Activated T-cell treated with anti-CD3 and anti-CD28 coated beads, Interleukin-2, amount 50 U/mL, for 48 hours (primary cell): ENCODE measurements around the gene SH3TC1.
A peak's percentile ranks its signal among the peaks of the same experiment; 100 is the strongest.

Experiments
- DNase-seq, 2 experiments: peaks; one replicate each; pipeline ENCODE4 v3.0.0-alpha.2; 2020

Gene SH3TC1

DNA sequence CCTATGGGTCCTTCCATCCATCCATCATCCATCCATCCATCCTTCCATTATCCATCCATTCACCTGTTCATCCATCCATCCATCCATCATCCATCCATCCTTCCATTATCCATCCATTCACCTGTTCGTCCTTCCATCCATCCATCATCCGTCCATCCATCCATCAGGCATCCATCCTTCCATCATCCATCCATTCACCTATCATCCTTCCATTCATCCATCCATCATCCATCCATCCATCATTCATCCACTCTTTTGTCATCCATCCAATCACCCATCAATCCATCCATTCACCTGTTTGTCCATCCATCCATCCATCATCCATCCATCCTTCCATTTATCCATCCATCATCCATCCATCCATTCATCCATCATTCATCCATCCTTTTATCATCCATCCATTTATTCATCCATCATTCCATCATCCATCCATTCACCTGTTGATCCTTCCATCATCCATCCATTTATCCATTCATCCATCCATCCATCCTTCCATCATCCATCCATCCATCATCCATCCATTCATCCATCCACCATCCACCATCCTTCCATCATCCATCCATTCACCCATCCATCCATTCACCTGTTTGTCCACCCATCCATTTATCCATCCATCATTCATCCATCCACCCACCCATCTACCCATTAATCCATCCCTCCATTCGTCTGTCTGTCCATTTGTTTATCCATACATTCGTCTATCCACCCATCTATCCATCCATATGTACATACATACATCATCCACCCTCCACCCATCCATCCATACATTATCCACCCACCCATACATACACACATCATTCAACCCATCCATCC is 34.8 kb downstream of the SH3TC1 start:
- DNase-seq: no peak

DNA sequence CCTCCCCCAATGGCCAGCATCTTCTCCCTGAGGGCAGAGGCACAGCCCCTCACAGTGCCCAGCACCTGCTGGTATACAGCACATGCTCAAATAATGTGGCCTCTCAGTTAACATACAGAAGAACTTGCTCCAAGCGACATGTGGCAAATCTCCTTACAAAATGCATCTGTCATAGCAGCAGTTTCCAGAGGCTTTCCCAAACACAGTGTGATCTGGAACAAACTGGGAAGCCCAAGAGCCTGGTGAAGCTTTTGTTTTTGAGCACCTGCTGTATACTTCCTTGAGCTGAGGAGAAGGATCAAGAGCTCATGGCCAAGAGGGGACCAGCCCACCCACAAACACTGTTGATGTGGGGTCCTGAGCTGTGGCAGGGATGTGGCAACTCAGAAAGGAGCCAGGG is 35.6 kb downstream of the SH3TC1 start:
- DNase-seq: no peak

GRCh38 chr4:8235224-8235623 is 36.1 kb downstream of the SH3TC1 start:
- DNase-seq: no peak

GRCh38 chr4:8235686-8236085 is 36.6 kb downstream of the SH3TC1 start:
- DNase-seq: no peak

DNA sequence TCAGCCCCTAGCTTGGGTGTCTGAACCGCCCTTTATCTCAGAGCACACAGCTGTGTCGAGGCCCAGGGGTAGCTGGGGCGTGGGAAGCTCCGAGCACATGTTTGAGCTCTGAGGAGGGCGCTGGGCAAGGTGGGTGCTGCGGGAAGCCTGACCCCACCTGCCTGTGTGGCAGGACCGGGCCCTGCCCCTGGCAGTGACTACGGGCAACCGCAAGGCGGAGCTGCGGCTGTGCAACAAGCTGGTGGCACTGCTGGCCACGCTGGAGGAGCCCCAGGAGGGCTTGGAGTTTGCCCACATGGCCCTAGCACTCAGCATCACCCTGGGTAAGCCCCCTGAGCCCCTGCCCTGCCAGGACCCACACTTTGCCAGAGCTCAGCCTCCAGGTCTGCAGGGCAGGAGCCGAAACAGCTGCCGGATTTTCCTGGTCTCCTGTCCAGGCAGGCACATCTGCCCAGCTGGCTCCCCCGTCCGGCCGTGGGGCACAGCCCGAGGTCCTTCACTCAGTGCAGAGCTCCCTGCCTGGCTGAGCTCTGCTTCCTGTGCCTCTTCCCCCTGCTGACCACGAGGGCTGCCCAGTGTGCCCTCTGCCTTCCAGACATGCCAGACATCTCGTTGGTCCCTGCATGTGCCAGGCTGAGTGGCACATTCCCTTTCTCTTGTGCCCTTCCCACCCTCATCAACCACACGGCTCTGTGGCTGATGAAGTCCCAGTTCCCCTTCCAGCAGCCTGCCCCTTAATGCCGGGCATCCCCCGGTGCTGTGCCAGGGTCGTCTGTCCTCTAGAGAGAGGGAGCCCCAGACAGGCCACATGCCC is 37.2 kb downstream of the SH3TC1 start:
- DNase-seq: no peak

DNA sequence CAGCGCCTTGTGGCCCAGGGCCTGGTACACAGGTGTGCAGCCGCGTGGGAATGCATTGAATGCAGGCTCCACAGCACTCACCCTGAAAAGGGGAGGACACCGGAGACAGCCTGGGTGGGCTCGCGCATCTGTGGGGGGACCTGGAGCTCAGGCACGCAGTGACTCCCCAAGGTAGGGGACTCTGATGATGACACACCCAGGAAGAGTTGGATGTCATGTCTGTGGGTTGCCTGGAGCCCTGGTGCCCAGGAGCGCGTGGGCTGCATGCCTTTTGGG is 37.8 kb downstream of the SH3TC1 start:
- no peak for DNase-seq

DNA sequence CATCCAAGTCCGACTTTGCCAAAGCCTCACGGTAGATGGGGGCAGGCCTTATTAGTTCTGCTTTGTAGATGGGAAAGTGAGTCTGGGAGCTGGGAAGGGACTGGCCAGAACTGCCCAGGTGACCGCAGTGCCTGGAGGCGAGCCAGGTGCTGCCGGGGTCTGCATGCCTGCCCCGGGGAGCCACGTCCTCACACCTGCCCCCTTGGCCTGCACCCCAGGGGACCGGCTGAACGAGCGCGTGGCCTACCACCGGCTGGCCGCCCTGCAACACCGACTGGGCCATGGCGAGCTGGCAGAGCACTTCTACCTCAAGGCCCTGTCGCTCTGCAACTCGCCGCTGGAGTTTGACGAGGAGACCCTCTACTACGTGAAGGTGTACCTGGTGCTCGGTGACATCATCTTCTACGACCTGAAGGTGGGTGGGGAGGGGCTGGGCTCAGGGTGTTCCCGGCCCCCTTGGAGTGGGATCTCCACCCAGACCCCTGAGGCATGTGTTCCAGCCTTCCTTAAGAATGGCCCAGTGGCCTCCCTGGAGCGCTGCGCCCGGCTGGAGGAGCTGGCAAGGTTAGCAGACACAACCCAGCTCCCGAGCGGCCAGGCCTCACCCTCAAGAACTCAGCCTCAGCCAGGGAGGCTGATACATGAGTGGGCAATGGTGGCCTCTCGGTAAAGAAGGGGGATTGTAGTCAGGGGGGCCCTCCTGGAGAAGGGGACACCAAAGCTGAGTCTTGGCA is 38.3 kb downstream of the SH3TC1 start:
- no peak for DNase-seq

DNA sequence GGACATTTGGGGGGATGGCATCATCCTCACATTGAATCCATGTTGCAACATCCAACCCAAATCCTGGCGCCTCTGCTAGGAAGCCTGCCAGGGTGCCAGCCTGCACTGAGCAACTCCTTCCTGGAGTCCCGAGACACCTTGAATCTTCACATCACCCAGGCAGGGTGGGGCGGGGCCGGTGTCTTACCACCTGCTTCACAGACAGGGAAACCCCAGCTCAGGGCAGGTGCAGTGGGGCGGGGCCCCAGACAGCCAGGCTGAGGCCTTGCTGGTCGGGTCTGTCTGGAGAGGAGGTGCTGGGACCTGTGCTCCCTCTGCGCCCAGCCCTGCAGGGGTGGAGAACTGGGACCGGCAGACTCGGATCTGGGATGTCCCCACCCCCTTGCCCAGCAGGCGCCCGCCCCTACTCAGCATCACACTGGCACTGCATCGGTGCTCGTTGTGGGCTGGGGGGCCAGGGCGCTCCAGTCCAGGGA is 39.0 kb downstream of the SH3TC1 start:
- DNase-seq: no peak

GRCh38 chr4:8238515-8239053 is 39.5 kb downstream of the SH3TC1 start:
- no peak for DNase-seq

DNA sequence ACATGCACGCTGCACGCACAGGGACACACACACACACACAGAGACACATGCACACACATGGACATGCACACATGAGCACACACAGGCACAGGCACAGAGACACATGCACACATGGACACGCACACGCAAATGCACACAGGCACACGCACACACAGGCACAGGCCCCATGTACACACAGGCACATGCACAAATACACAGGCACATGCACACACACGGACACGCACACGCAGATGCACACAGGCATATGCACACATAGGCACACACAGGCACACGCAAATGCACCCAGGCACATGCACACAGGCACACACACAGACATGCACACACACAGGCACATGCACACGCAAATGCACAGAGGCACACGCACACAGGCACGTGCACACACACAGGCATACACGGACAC is 40.1 kb downstream of the SH3TC1 start:
- DNase-seq: no peak

DNA sequence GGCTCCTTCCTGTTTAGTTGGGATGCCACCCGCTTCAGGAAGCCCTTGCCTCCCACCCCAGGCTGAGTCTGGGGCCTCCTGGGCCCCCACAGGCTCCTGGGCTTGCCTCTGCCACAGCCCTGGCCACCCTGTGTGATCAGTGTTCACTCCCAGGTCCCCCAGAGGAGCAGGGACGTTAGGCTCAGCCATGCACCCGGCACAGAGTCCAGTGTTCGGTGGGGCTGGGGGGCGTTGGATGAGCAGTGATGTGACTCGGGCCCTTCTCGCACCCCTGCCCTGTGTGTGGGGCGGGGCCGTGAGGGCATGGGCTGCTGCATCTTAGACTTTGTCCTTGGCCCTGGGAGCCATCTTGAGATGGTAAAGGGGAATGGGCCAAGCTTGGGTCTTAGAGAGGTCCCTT is 40.6 kb downstream of the SH3TC1 start:
- no peak for DNase-seq

GRCh38 chr4:8240211-8241041 is 41.3 kb downstream of the SH3TC1 start:
- no peak for DNase-seq

GRCh38 chr4:8241211-8241779 is 42.2 kb downstream of the SH3TC1 start:
- DNase-seq: no peak

- DNase-seq: peak; percentile 91 to 92
These were observed 43.0 kb downstream of the SH3TC1 start for GRCh38 chr4:8241895-8242696.

DNA sequence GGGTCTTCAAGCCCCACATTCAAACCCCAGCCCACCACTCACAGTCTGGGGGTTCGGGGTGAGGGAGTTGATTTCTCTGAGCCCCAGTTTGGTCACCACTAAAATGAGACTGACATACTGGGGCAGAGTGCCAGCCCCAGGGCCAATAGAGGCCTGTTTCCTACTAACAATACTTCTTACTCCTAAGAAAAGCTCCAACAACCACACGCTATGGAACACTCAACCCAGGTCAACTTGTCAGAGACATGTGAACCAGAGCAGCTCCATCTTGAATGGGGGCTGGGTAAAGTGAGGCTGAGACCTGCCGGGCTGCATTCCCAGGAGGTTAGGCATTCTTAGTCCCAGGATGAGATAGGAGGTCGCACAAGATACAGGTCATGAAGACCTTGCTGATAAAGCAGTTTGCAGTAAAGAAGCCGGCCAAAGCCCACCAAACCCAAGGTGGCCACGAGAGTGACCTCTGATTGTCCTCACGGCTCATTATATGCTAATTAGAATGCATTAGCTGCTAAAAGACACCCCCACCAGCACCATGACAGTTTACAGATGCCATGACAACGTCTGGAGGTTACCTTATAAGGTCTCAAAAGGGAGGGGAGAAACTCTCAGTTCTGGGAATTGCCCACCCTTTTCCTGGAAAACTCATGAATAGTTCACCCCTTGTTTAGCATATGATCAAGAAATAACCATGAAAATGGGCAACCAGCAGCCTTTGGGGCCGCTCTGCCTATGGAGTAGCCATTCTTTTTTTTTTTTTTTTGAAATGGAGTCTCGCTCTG is 43.9 kb downstream of the SH3TC1 start:
- no peak for DNase-seq

DNA sequence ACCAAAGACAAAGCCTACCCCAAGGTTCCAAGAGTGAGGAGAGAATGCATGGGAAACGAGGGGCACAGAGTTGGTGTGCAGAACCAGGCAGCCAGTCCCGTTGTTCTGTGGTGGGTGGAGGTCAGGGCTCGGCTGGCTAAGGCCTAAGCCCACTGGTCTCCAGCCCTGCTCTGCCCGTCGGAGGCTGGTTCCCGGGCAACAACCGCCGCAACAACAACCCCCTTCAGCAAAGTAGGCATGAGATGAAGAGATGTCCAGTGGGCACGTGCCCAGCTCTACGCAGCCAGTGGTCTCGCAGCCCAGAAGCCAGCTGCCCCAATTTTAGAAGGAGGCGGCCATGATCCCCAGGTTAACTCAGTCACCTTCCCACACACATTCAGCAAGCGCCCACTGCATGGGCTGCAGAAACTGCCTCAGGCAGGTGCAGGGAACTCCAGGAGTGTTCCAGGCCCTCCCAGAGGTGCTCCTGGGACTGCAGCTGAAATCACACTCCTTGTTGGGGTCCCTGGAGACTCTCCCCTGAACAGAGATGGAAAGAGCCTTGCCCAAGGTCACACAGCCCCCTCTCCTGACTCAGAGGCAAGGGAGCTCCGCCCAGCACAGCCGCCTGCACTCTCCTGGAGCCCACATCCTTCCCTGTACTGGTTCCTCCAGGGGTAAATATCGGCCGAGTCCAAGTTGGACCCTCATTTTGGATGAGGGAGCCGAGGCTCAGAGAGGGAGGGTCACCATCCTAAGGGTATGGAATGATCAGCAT is 45.1 kb downstream of the SH3TC1 start:
- no peak for DNase-seq

DNA sequence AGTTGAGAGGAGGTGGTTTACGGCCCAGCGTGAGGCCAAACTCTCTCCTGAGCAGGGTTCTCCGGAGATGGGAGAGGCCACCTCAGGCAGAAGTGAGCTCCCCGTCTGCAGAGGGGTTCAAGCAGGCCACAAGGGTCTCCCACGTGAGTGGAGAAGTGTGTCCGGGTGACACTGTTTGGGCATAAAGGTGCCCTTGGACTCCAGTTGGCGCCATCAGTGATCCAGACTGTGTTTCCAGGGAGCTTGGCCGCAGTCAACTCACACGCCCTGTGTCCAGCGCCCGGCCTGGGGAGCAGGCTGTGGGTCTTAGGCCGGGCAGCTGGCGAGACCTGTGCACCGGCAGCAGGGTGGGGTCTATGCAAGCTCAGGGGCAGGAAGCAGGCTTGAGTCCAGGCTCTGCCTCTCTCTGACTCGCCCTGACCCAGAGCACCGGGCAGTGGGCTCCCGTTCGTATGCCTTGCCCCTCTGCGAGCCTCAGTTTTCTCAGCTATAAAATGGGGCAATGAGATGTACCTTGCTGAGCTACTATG is 45.9 kb downstream of the SH3TC1 start:
- no peak for DNase-seq

DNA sequence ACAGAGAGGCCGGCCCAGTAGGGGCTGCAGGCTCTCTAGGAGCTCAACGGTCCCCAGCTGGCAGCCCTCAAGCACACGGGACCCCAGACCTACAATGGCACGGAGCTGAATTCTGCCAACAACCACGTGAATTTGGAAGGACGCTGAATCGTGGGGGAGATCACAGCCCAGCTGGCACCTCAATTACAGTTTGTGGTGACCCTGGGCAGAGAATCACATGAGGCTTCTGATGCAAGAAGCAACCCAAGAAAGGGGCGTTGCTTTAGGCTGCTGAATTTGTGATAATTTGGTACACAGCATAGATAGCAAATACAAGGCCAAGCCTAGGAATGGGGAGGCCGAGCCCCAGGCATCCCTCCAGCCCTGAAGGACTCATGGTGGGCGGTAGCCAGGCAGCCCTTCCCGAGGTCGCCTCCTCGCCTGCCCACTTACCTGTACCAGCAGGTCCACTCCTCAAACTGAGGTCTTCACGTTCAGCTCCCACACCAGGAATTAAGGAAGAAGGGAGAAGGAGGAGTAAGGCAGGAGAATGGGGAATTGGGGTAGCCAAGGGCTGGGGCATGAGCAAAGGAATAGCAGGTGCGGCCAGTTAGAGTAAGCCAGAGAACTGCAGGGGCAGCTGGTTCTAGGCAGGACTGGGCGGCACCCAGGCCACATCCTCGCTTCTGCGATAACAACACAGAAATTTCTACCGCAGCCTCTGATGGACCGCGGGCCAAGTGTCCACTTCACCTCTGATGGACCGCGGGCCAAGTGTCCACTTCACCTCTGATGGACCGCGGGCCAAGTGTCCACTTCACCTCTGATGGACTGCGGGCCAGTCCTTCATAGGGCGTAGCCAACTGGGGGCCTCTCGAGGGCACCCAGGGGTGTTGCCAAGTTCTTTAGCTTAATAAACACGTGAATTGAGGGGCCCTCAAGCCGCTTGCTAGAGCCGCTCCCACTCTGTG is 47.1 kb downstream of the SH3TC1 start:
- DNase-seq: no peak
